Measurements from ENCODE around the gene KRT17.
"Not testable (repeated sequence)": the region's sequence is repeated elsewhere in the genome, so short reads cannot be mapped to it uniquely, and the experiment has no call there.

KRT17 gene

DNA sequence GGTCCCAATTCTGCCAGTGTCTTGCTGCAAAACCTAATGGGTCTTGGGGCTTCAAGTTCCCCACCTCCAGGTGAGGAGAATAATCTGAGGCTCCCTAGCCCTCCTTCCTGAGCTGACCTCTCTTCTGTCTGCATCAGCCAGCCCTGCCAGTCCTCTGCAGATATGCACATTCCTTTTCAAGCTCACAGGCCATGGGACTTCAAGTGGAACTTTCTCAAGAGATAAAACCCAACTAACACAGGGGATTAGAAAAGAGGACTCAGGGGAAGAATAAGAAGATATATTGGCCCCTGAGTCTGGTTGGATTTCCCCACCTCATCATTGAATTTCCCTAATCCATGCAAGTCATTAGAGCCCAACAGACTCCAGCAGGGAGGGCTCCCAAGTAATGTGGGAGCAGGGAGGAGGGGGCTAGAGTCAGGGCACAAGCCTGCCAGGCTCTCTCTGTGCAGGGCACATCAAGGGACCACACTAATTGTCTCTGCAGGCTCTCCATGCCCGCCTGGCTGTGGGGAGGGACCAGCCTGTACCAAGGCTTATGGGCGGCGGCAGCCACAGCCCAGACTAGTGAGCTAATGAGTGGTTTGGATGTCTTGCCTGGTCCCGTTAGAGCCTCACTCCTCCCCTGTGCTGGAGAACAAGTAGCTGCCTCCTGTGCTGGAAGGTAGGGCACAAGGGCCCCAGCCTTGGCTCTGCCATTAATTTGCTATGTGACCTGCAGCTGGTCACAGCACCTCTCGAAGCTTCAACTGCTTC, 38.9 kb downstream of the KRT17 start:
- H3K4me3 ChIP-seq (ENCODE audit: control insufficient read depth in 1 of 7, extremely low read depth in 1 of 7, insufficient read depth in 4 of 7, low read depth in 2 of 7, low read length in 6 of 7) = no peak overlapping the region
- POLR2A ChIA-PET = no interaction called here
- no peaks in the 10 kb centered on the region for H3K4me1 ChIP-seq (ENCODE audit: control extremely low read depth in 1 of 4, control insufficient read depth in 4 of 4, insufficient read depth in 4 of 4, low read length in 3 of 4)
- no peaks in the 10 kb centered on the region for H3K9me3 ChIP-seq (ENCODE audit: control extremely low read depth in 1 of 5, control insufficient read depth in 4 of 5, insufficient read depth in 2 of 5, low read depth in 1 of 5, low read length in 4 of 5)
- CTCF ChIA-PET = interaction anchor here (2.0 kb wide), 1 partner anchor 77 kb away, joined by 7 read pairs; no protein-coding TSS in a partner anchor
- WGBS (ENCODE audit: insufficient coverage) = 98% methylated on average over 5 of the region's 5 CpGs
- H3K27ac ChIP-seq (ENCODE audit: insufficient read depth in 1 of 2, low read depth in 1 of 2, low read length in 2 of 2, poor library complexity in 1 of 2, severe bottlenecking in 2 of 2) = no peak overlapping the region
- peaks cover 0 to 8% (median 0%) of the 10 kb centered on the region in 5 experiments for H3K27me3 ChIP-seq (replicated peaks in 2 of 5; ENCODE audit: control insufficient read depth in 4 of 5, insufficient read depth in 5 of 5, low read length in 4 of 5)
- no peak for DNase-seq
- no peaks in the 10 kb centered on the region for H3K36me3 ChIP-seq (ENCODE audit: control insufficient read depth in 4 of 4, insufficient read depth in 4 of 4, low read length in 3 of 4)

DNA sequence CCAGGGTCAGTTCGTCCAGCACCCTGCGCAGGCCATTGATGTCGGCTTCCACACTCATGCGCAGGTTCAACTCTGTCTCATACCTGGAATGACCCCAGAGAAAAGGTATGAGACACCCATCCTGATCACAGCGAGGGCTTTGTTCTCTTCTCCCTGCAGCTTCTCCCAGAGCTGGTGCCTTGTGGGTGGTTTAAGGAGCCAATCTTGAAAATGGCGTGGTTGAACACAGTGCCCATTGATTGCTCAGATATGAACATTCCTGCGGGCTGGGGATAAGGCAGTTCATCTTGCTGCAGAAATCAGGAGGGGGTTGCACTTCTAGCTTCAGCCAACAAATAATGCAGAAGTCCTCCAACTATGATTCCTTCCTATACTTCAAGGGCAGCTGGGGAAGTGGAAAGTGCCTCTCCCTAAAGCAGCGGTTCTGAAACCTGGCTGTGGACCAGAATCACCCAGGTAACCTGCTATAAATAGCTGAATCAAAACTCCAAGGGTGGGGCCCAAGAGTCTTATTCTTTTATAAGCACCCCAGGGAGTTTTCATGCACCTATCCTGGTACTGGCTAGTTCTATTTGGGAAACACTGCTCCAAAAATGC, 39.9 kb downstream of the KRT17 start:
- DNase-seq; POLR2A ChIA-PET; H3K4me3 ChIP-seq (ENCODE audit: control insufficient read depth in 1 of 7, extremely low read depth in 1 of 7, insufficient read depth in 4 of 7, low read depth in 2 of 7, low read length in 6 of 7); H3K27ac ChIP-seq (ENCODE audit: insufficient read depth in 1 of 2, low read depth in 1 of 2, low read length in 2 of 2, poor library complexity in 1 of 2, severe bottlenecking in 2 of 2); H3K27me3 ChIP-seq (replicated peaks in 2 of 5; ENCODE audit: control insufficient read depth in 4 of 5, insufficient read depth in 5 of 5, low read length in 4 of 5); H3K36me3 ChIP-seq (ENCODE audit: control insufficient read depth in 4 of 4, insufficient read depth in 4 of 4, low read length in 3 of 4); H3K4me1 ChIP-seq (ENCODE audit: control extremely low read depth in 1 of 4, control insufficient read depth in 4 of 4, insufficient read depth in 4 of 4, low read length in 3 of 4); H3K9me3 ChIP-seq (ENCODE audit: control extremely low read depth in 1 of 5, control insufficient read depth in 4 of 5, insufficient read depth in 2 of 5, low read depth in 1 of 5, low read length in 4 of 5): not testable (repeated sequence)
- WGBS (ENCODE audit: insufficient coverage) = 92% methylated on average over 8 of the region's 8 CpGs
- CTCF ChIA-PET = interaction anchor here (0.8 to 2.0 kb wide), 3 partner anchors 25 to 78 kb away, joined by 3 to 7 read pairs (median 3); no protein-coding TSS in a partner anchor

DNA sequence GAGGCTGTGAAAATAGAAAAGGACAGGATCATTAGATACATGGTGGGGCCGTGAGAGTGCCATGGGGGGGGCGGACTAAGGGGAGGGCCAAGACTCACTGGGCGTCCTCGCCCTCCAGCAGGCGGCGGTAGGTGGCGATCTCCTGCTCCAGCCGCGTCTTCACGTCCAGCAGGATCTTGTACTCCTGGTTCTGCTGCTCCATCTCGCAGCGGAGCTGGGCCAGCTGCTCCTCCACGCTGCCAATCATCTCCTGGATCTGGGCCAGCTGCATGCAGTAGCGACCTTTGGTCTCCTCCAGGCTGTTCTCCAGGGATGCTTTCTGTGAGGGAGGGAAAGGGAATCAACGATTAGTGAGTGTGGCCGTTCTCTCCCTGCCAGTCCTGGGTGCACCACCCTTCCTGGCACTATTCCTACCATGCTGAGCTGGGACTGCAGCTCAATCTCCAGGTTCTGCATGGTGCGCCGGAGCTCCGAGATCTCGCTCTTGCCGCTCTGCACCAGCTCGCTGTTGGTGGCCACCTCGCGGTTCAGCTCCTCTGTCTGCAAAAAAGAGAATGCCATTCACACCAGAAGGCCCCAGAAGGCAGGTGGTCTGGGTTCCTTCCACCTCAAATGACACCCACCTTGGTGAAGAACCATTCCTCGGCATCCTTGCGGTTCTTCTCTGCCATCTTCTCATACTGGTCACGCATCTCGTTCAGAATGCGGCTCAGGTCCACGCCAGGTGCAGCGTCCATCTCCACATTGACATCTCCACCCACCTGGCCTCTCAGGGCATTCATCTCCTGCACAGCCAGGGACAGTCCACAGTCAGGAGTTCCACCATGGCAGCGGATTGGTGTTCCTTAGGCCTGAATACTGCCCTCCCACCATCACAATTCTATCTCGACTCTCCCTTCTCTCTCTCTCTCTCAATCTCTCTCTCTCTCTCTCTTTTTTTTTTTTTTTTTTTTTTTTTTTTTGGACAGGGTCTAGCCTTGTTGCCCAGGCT, 40.9 kb downstream of the KRT17 start:
- Histone ChIP-seq H3K9me3 (ENCODE audit: control extremely low read depth in 1 of 5, control insufficient read depth in 4 of 5, insufficient read depth in 2 of 5, low read depth in 1 of 5, low read length in 4 of 5) (no peaks in the 10 kb centered on the region), H3K27me3 (replicated peaks in 2 of 5; ENCODE audit: control insufficient read depth in 4 of 5, insufficient read depth in 5 of 5, low read length in 4 of 5) (peaks cover 0 to 8% (median 0%) of the 10 kb centered on the region in 5 experiments), H3K36me3 (ENCODE audit: control insufficient read depth in 4 of 4, insufficient read depth in 4 of 4, low read length in 3 of 4) (no peaks in the 10 kb centered on the region), H3K27ac (ENCODE audit: insufficient read depth in 1 of 2, low read depth in 1 of 2, low read length in 2 of 2, poor library complexity in 1 of 2, severe bottlenecking in 2 of 2) (no peak overlapping the region), H3K4me1 (ENCODE audit: control extremely low read depth in 1 of 4, control insufficient read depth in 4 of 4, insufficient read depth in 4 of 4, low read length in 3 of 4) (peaks cover 0 to 2% (median 1%) of the 10 kb centered on the region in 4 experiments), H3K4me3 (ENCODE audit: control insufficient read depth in 1 of 7, extremely low read depth in 1 of 7, insufficient read depth in 4 of 7, low read depth in 2 of 7, low read length in 6 of 7) (no peak overlapping the region)
- POLR2A ChIA-PET = no interaction called here
- no peak for DNase-seq
- CTCF ChIA-PET = interaction anchor here (1.4 to 2.0 kb wide), 3 partner anchors 10 to 79 kb away, joined by 3 to 7 read pairs (median 3); no protein-coding TSS in a partner anchor
- WGBS (ENCODE audit: insufficient coverage) = 91% methylated on average over 24 of the region's 33 CpGs

DNA sequence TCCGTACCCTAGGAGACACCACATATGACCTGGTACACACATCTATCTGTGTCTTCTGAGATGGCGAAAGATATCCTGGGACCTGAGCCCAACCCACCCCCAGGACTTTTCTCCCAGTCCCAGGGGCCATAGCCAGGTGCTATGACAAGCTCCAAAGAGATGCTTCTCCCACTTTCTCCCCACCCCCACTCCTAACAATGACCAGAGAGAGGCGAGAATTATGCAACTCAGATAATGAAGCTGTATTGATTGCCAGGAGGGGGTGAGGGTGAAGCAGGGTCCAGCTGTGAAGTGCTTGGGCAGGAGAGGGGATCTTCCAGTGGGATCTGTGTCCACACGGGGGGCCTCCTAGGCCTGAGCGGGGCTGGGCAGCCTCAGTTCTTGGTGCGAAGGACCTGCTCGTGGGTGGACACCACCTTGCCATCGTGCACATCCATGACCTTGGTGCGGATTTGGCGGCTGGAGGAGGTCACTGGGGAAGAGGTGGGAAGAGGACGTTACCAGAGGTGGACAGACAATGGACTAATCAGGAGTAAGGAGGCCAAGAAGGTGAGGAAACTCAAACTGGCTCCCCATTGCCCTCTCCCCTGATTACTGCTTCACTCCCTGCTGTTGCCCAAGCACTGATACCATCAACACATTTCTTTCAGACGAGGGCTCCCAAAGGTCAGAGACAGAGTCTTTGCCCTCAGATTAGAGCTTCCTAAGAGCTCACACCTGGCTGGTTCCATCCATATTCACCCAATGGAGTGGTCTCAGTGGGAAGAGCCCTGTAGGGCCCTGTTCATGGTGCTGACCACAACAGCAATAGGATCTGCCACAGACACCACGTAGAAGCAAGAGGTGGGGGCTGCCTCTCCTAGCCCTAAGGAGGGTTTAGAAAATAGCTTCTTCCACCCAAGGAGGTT, 42.1 kb downstream of the KRT17 start:
- H3K36me3 ChIP-seq (ENCODE audit: control insufficient read depth in 4 of 4, insufficient read depth in 4 of 4, low read length in 3 of 4); H3K27me3 ChIP-seq (replicated peaks in 2 of 5; ENCODE audit: control insufficient read depth in 4 of 5, insufficient read depth in 5 of 5, low read length in 4 of 5); POLR2A ChIA-PET; H3K27ac ChIP-seq (ENCODE audit: insufficient read depth in 1 of 2, low read depth in 1 of 2, low read length in 2 of 2, poor library complexity in 1 of 2, severe bottlenecking in 2 of 2); DNase-seq; H3K9me3 ChIP-seq (ENCODE audit: control extremely low read depth in 1 of 5, control insufficient read depth in 4 of 5, insufficient read depth in 2 of 5, low read depth in 1 of 5, low read length in 4 of 5); H3K4me3 ChIP-seq (ENCODE audit: control insufficient read depth in 1 of 7, extremely low read depth in 1 of 7, insufficient read depth in 4 of 7, low read depth in 2 of 7, low read length in 6 of 7); H3K4me1 ChIP-seq (ENCODE audit: control extremely low read depth in 1 of 4, control insufficient read depth in 4 of 4, insufficient read depth in 4 of 4, low read length in 3 of 4): not testable (repeated sequence)
- WGBS (ENCODE audit: insufficient coverage) = 98% methylated on average over 6 of the region's 13 CpGs
- CTCF ChIA-PET = interaction anchor here (1.4 to 1.7 kb wide), 3 partner anchors 8 to 62 kb away, joined by 3 to 4 read pairs (median 4); no protein-coding TSS in a partner anchor

DNA sequence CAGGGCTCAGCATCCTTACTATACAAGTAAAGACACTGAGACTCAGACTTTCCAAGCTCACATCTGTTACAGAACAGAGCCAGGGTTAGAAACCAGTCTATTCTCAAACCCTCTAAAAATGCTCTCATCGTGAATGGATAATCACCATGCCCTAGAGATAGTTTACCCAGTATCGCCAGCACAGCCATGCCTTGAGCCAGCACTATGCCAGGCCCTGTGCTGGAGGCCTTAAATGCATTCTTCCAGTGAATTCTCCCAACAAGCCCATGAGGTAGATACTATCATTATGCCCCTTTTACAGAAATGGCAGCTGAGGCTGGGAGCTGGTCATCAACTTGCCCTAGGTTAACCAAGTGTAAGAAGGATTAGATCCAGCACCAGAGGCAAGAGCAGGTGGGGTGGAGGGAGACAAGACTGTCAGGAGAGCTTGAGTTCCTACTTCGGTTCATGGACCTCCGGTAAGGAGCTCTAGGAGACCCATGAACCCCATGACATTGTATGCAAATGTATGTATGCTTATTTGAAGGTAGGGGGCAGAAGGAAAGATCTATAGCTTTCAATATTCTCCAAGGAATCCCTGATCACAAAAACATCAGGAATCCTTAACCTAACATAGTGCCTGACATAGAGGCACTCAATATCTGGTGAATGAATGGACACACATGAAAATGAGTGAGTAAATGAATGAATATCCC, 42.9 kb downstream of the KRT17 start:
- DNase-seq = no peak
- H3K36me3 ChIP-seq (ENCODE audit: control insufficient read depth in 4 of 4, insufficient read depth in 4 of 4, low read length in 3 of 4) = no peaks in the 10 kb centered on the region
- H3K27me3 ChIP-seq (replicated peaks in 2 of 5; ENCODE audit: control insufficient read depth in 4 of 5, insufficient read depth in 5 of 5, low read length in 4 of 5) = peaks cover 0 to 8% (median 0%) of the 10 kb centered on the region in 5 experiments
- ChIA-PET POLR2A (no interaction called here), CTCF (interaction anchor here (1.0 to 1.7 kb wide), 5 partner anchors 25 to 81 kb away, joined by 3 to 4 read pairs (median 3); no protein-coding TSS in a partner anchor)
- H3K4me1 ChIP-seq (ENCODE audit: control extremely low read depth in 1 of 4, control insufficient read depth in 4 of 4, insufficient read depth in 4 of 4, low read length in 3 of 4) = peaks cover 0 to 2% (median 1%) of the 10 kb centered on the region in 4 experiments
- 91% methylated on average over 3 of the region's 4 CpGs for WGBS (ENCODE audit: insufficient coverage)
- H3K27ac ChIP-seq (ENCODE audit: insufficient read depth in 1 of 2, low read depth in 1 of 2, low read length in 2 of 2, poor library complexity in 1 of 2, severe bottlenecking in 2 of 2) = no peak overlapping the region
- H3K4me3 ChIP-seq (ENCODE audit: control insufficient read depth in 1 of 7, extremely low read depth in 1 of 7, insufficient read depth in 4 of 7, low read depth in 2 of 7, low read length in 6 of 7) = no peak overlapping the region
- no peaks in the 10 kb centered on the region for H3K9me3 ChIP-seq (ENCODE audit: control extremely low read depth in 1 of 5, control insufficient read depth in 4 of 5, insufficient read depth in 2 of 5, low read depth in 1 of 5, low read length in 4 of 5)

Data from common myeloid progenitor, CD34-positive (primary cell).